Measurements from ENCODE around the gene SLC18B1. TPM values are rescaled to one million over a fixed set of nuclear protein-coding genes. Genes with fewer than 3 reads are reported as not detected.

The SLC18B1 gene
- total RNA-seq, 4 donors from 2014 or later = 18.0 to 25.8 (median 23.5) TPM

DNA sequence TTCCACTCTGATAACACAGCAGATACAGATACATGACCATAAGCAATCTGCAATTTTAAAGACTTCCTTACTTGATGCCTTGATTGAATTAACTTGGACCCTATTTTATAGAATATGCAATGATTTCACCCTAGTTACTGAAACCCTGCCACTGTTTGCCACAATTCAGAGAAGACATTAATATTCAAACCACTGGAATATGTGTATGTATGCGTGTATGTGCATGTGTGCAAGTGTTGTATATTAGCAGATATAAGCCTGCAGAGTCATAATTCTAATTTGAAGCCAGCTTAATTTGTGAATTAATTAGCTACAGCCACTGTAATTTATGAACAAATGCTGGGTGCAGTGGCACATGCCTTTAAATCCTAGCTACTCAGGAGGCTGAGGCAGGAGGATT lies 50.0 kb downstream of the SLC18B1 start:
- DNase-seq = no peak
- WGBS, 2 donors = 97 to 100% methylated on average over 1 of the region's 1 CpG

DNA sequence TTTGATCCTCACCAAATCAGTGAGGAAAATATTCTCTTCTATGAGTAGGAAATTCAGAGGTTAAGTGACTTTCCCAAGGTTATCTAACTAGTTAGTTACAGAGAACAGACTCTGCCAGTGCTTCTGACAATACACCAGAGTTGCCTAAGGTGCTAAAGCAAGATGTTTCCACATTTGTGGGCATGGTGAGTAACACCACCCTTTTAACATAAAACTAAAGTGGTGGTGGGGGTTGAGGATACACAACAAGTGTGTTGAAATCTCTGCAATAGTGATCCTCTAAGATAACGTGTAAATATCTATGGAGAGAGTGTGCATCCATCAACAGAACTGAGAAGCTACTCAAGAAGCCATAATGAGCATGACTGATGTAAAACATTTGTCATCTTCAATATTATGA lies 52.4 kb downstream of the SLC18B1 start:
- H3K9me3 ChIP-seq = no peaks in the 10 kb centered on the region
- no peak overlapping the region for H3K4me3 ChIP-seq (replicated peaks in 1 of 3)
- no peaks in the 10 kb centered on the region for H3K36me3 ChIP-seq
- no peak for DNase-seq
- no peak overlapping the region for H3K27ac ChIP-seq
- no peaks in the 10 kb centered on the region for H3K4me1 ChIP-seq
- intact Hi-C loops (cut with DNase I) = no loop called here
- WGBS, 2 donors = 65 to 86% methylated on average over 1 of the region's 1 CpG
- no peaks in the 10 kb centered on the region for H3K27me3 ChIP-seq
- TF ChIP-seq POLR2A (IDR thresholded peaks at IDR 0.05) = no peak
- TF ChIP-seq, protein P1, sequence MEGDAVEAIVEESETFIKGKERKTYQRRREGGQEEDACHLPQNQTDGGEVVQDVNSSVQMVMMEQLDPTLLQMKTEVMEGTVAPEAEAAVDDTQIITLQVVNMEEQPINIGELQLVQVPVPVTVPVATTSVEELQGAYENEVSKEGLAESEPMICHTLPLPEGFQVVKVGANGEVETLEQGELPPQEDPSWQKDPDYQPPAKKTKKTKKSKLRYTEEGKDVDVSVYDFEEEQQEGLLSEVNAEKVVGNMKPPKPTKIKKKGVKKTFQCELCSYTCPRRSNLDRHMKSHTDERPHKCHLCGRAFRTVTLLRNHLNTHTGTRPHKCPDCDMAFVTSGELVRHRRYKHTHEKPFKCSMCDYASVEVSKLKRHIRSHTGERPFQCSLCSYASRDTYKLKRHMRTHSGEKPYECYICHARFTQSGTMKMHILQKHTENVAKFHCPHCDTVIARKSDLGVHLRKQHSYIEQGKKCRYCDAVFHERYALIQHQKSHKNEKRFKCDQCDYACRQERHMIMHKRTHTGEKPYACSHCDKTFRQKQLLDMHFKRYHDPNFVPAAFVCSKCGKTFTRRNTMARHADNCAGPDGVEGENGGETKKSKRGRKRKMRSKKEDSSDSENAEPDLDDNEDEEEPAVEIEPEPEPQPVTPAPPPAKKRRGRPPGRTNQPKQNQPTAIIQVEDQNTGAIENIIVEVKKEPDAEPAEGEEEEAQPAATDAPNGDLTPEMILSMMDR (IDR thresholded peaks at IDR 0.05) = no peak

More for the DNA sequence above, 50.0 kb downstream of the SLC18B1 start:
- H3K36me3 ChIP-seq = no peaks in the 10 kb centered on the region
- intact Hi-C loops (cut with DNase I) = no loop called here
- H3K27ac ChIP-seq = no peak overlapping the region
- H3K4me1 ChIP-seq = no peaks in the 10 kb centered on the region
- TF ChIP-seq POLR2A (IDR thresholded peaks at IDR 0.05) = no peak
- TF ChIP-seq, protein P1 (IDR thresholded peaks at IDR 0.05) = no peak
- H3K4me3 ChIP-seq (replicated peaks in 1 of 3) = no peak overlapping the region
- H3K27me3 ChIP-seq = no peaks in the 10 kb centered on the region
- no peaks in the 10 kb centered on the region for H3K9me3 ChIP-seq

- DNase-seq = no peak
- H3K27ac ChIP-seq = no peak overlapping the region
- no peak for TF ChIP-seq POLR2A (IDR thresholded peaks at IDR 0.05)
- TF ChIP-seq, protein P1 (IDR thresholded peaks at IDR 0.05) = no peak
- intact Hi-C loops (cut with DNase I) = no loop called here
- no peaks in the 10 kb centered on the region for H3K27me3 ChIP-seq
- no peaks in the 10 kb centered on the region for H3K9me3 ChIP-seq
- H3K4me1 ChIP-seq = no peaks in the 10 kb centered on the region
- H3K4me3 ChIP-seq (replicated peaks in 1 of 3) = no peak overlapping the region
- H3K36me3 ChIP-seq = no peaks in the 10 kb centered on the region
- whole genome bisulfite sequencing, 2 donors = 82 to 83% methylated on average over 4 of the region's 4 CpGs
Measured at GRCh38 chr6:132742495-132742894, 55.9 kb downstream of the SLC18B1 start.

- DNase-seq = no peak
- Histone ChIP-seq H3K4me1 (no peaks in the 10 kb centered on the region), H3K36me3 (no peaks in the 10 kb centered on the region), H3K27me3 (no peaks in the 10 kb centered on the region), H3K4me3 (replicated peaks in 1 of 3) (no peak overlapping the region), H3K9me3 (no peaks in the 10 kb centered on the region), H3K27ac (no peak overlapping the region)
- 71 to 83% methylated on average over 1 of the region's 1 CpG for WGBS, 2 donors
- TF ChIP-seq, protein P1 (IDR thresholded peaks at IDR 0.05) = no peak
- no peak for TF ChIP-seq POLR2A (IDR thresholded peaks at IDR 0.05)
- intact Hi-C loops (cut with DNase I) = no loop called here
Measured at GRCh38 chr6:132741281-132741680, 57.2 kb downstream of the SLC18B1 start.

- H3K9me3 ChIP-seq = no peaks in the 10 kb centered on the region
- no peak overlapping the region for H3K27ac ChIP-seq
- no peaks in the 10 kb centered on the region for H3K27me3 ChIP-seq
- intact Hi-C loops (cut with DNase I) = no loop called here
- no peak overlapping the region for H3K4me3 ChIP-seq (replicated peaks in 1 of 3)
- H3K36me3 ChIP-seq = no peaks in the 10 kb centered on the region
- TF ChIP-seq, protein P1 (IDR thresholded peaks at IDR 0.05) = no peak
- no peak for TF ChIP-seq POLR2A (IDR thresholded peaks at IDR 0.05)
- DNase-seq = no peak
- H3K4me1 ChIP-seq = no peaks in the 10 kb centered on the region
- WGBS, 2 donors = 83 to 87% methylated on average over 1 of the region's 1 CpG
Measured at GRCh38 chr6:132736239-132736638, 62.2 kb downstream of the SLC18B1 start.
